ENCODE results near the gene LTO1. TPM values are rescaled to one million over a fixed set of nuclear protein-coding genes. Genes with fewer than 3 reads are reported as not detected.
A peak's percentile ranks its signal among the peaks of the same experiment; 100 is the strongest.

Gene LTO1
- total RNA-seq, 1 experiment from 2014 or later, result 40.1 TPM

- DNase-seq (ENCODE audit: low spot score), result no peak
Observed at GRCh38 chr11:69645801-69646492, 29.2 kb downstream of the LTO1 start.

DNA sequence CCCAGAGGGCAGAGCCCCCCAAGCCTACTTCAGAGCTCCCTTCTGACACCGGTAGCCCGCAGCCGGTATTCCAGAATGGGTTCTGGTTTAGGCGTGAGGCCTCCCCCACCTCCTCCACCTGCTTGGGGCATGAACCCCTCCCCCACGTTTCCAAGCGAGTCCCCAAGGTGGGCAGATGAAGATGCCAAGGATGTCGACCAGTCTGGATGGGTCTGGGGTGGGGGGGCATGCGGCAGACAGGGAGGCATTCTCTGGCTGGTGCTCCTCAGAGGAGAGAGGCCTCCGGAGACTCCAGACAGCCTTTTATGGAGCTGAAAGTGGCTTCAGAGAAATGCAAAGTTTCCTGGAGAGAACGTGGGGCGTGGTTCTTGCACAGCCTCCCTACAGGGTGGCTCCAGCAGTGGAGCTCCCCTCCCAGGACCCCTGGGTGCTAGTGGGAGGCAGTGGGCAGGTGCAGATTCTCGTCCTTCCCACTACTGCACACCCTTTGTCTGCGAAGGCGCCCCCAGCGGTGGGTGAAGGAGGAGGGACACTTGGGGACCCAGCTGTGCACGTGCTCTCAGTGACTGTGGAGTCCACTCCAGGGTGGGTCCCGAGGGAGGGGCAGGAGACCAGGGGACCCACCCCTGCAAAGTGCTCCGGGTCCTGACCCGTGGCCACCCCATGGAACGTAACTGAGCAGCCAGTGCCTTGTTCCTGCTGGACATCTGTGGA, 30.0 kb downstream of the LTO1 start:
- DNase-seq (ENCODE audit: low spot score), result no peak

- peak; percentile 89 for DNase-seq (ENCODE audit: low spot score)
Observed at GRCh38 chr11:69644071-69644961, 30.8 kb downstream of the LTO1 start.

GRCh38 chr11:69643646-69644045, 31.5 kb downstream of the LTO1 start:
- DNase-seq (ENCODE audit: low spot score), result peak; percentile 5

GRCh38 chr11:69642913-69643632, 32.1 kb downstream of the LTO1 start:
- peak; percentile 90 for DNase-seq (ENCODE audit: low spot score)

DNA sequence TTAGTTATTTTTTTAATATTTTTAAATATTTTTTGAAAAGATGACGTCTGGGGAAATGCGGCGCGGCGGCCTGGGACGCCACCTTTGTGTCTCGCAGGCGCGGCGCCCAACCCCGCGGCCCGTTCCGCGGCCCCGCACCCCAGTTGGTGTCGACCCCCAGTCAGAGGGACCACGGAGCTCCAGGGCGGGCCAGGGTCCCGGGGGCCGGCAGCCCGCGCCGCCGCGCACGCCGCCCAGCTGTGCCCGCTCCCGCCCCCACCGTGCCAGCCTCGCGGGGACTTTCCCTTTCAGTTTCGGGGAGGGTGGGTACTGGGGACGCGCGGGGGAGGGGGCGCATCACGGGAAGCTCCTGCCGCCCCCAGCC, 32.6 kb downstream of the LTO1 start:
- peak; percentile 27 for DNase-seq (ENCODE audit: low spot score)

DNA sequence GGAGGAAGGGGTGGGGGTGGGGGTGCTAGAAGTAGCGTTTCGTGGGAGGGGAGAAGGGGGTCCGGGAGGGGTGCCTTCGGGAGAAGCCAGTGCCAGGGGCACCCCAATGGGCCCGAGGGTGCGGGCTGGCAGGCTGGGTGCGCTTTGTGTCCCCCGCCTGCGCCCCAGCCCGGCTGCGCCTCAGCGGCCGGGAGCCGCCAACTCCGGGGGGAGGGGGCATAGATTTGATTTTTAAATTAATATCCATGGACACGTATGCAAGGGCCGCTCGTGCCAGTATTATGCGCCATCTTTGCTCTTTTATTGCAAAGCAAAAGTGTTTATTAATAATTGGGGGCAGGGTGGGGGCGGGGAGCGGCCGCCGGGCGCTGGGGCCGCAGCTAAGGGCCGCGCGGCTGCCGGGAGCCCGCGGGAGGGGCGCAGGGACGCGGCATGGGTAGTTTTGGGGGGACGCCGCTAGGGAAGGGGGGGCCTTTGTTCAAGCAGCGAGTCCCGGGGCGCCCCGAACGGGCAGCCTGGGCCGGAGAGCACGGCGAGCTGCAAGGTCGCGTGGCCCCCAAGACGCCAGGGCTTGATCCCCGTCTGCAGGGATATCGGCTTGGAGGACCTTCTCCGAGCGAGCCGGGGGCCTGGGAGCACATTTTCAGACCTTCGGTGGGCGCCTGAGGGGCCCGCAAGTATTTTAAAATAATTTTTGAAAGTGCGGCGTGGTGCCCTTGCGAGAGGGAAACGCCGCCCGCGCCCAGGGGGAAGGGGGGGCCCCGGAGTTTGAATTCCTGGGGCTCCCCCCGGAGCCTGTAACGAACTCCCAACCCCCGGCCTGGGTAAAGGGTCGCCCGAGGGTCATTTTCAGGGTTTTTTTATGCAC, 33.2 kb downstream of the LTO1 start:
- peak; percentile 22 for DNase-seq (ENCODE audit: low spot score)

GRCh38 chr11:69640995-69641581, 34.1 kb downstream of the LTO1 start, which contains the start of gene CCND1:
Gene CCND1, plus strand, starts transcription at chr11:69641156. Its CDS starts 158 bp downstream, at chr11:69641314.
- peak; percentile 87 for DNase-seq (ENCODE audit: low spot score)

DNA sequence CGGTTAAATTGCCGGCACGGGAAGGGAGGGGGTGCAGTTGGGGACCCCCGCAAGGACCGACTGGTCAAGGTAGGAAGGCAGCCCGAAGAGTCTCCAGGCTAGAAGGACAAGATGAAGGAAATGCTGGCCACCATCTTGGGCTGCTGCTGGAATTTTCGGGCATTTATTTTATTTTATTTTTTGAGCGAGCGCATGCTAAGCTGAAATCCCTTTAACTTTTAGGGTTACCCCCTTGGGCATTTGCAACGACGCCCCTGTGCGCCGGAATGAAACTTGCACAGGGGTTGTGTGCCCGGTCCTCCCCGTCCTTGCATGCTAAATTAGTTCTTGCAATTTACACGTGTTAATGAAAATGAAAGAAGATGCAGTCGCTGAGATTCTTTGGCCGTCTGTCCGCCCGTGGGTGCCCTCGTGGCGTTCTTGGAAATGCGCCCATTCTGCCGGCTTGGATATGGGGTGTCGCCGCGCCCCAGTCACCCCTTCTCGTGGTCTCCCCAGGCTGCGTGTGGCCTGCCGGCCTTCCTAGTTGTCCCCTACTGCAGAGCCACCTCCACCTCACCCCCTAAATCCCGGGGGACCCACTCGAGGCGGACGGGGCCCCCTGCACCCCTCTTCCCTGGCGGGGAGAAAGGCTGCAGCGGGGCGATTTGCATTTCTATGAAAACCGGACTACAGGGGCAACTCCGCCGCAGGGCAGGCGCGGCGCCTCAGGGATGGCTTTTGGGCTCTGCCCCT, 34.7 kb downstream of the LTO1 start:
- DNase-seq (ENCODE audit: low spot score), result peak; percentile 45

GRCh38 chr11:69639831-69640230, 35.3 kb downstream of the LTO1 start:
- DNase-seq (ENCODE audit: low spot score), result no peak

DNA sequence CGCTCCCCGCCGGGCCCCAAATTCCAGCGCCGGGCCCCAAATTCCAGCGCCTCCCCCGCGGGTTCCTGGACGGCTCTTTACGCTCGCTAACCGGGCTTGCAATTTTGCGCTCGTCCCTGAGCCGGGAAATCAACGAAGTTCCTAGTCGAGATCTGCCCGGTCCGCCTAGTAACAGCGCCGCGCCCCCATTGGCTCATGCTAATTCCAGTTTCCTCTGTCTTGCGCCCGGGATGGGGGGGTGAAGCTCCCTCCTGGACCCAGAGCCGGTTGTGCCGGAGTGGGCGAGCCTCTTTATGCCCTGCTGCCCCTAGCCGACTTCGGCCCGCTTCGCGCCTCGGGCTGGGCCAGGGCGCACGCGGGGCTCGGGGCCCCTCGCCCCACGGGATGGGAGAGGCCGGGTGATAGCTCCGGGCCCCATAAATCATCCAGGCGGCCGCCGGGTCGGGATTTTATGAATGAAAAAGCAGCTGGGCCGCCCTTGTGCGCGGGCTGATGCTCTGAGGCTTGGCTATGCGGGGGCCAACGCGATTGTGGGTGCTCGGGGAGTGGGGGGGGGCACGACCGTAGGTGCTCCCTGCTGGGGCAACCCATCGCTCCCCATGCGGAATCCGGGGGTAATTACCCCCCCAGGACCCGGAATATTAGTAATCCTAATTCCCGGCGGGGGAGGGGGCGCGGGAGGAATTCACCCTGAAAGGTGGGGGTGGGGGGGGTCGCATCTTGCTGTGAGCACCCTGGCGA, 36.0 kb downstream of the LTO1 start:
- peak; percentile 97 for DNase-seq (ENCODE audit: low spot score)

- peak; percentile 89 for DNase-seq (ENCODE audit: low spot score)
Observed at GRCh38 chr11:69637941-69638871, 36.9 kb downstream of the LTO1 start.

DNA sequence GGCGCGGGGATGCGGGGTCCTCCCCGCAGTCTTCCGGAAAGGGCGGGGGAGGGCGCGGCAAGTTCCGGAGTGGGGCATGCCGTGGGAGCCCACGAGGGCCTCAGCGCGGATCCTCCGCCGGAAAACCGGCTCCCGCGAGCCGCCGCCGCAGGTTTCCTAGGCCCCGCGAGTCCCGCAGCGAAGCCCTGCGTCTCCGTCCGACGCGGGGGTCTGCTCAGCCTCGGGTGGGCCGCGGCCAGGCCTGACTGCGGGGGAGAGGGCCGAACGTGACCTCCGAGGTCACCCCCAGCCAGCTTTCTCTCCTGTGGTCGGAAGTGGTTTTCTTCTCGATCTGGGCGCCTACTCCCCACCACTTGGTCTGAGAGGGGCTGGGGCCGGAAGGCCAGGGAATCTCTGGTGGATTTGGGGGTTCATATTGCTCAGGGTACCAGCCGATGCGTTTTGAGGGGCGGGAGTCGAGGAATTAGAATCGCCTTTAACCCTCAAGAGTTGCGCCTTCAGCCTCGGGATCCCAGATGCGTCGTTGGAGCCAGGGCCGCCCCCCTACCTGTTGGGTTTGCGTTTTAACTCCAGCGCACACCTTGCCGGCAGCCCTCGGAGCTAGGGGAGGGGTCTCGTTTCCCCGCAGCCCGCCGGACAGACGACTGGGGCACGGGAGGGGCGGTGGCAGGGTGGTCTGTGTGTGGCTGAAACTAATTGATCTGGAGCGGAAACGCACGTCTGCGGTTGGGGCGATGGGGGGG, 37.8 kb downstream of the LTO1 start:
- peak; percentile 9 for DNase-seq (ENCODE audit: low spot score)

DNA sequence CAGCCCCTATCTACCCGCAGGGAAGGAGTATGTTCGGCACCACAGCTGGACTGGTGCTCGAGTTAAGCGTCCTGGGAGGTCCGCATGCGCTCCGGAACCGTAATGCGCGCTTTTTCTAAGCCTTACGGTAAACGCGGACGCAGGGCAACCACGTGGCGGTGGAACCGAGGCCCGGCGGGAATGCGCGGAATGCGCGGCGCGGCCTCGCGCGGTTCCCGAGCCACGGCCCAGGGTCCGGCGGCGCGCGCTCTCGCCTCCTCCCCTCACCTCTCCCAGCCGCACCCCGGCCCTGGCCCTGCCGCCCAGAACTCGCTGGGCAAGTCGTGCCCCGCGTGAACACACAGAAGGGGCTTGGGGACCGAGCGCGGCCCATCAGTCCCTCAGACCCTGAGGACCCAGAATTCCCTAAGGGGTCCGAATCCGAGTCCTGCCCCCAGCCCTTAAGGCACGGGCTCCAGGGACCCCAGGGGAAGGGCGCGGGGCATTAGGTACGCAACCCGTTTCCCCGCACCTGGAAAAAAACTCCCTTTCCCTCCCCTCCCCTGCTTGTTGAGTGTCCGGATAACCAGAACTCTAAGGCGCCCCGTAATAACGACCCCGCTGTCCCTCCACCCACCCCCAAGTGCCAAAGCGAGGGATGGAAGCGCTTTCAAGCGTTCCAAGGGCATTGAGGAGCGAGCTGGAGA, 38.5 kb downstream of the LTO1 start:
- peak; percentile 90 for DNase-seq (ENCODE audit: low spot score)

GRCh38 chr11:69635804-69636511, 39.2 kb downstream of the LTO1 start:
- DNase-seq (ENCODE audit: low spot score), result no peak

DNA sequence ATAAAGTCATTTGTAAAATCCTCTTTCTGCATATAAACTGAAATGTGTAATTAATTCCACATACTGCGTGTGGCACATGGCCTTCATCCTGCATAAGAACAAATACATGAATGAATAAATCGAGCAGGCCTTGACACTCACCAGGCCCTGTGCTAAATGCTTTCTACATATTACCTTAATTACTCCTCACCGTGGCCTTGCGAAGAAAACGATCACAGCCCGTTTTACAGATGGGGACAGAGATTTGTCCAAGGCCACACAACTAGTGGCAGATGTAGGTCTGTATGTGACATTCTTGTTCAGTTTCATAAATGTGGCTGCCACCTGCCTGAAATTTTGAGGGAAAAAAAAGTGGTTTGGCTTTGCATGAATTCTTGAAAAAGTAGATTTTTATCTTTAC, 40.0 kb downstream of the LTO1 start:
- DNase-seq (ENCODE audit: low spot score), result no peak
